ENCODE data around the gene TCERG1L. TPM values are rescaled to one million over a fixed set of nuclear protein-coding genes. Genes with fewer than 3 reads are reported as not detected.
"Not testable (repeated sequence)": the region's sequence is repeated elsewhere in the genome, so short reads cannot be mapped to it uniquely, and the experiment has no call there.

TCERG1L gene
- polyA plus RNA-seq, 4 donors = 0.31 to 1.8 (median 1.5) TPM

DNA sequence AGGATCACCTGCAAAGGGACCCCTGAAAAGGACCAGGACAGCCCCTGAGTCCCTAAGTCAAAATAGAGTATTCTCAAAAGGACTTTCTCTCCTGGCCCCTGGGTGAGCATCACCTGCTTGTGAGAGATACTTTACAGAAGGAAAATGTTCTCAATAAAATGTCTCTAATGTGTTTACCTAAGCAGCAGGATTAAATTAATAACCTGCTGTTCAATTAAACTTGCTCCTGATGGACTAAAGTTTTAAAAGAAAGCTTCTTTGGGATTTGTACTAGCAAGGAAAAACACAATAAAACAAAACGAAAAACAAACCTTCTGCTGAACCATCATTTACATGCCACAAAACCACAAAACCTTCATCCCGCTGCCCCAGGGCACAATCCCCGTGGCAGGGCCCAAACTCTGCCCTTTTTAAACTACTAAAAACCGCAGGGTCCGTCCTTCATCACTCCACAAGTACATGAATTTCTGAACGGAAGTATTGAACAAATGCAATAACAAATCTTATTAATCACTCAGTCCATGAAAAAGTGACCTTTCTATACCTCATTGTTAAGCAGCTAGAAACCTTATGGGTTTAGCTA, 197.7 kb downstream of the TCERG1L start:
- no peak for DNase-seq (ENCODE audit: low read depth in 4 of 4, low spot score in 3 of 4)

DNA sequence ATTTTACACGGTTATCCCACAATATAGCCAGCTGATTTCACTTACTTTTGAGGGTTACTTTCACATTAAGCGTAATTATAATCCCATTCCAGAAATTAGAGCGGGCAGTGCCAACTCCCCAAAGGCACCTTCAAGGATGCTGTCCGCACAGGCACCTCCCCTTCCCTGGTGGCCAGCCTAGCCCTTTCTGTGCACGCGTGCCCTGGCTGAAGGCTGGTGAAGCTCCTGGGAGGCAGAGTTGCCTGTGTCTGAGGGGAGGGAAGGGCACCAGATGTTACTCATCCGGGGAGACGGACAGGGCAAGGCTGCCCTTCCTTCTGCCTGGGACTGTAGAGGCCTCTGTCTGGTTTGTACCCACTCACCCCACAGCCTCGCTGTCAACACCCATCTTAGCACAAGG, 198.4 kb downstream of the TCERG1L start:
- DNase-seq (ENCODE audit: low read depth in 4 of 4, low spot score in 3 of 4) = no peak

DNA sequence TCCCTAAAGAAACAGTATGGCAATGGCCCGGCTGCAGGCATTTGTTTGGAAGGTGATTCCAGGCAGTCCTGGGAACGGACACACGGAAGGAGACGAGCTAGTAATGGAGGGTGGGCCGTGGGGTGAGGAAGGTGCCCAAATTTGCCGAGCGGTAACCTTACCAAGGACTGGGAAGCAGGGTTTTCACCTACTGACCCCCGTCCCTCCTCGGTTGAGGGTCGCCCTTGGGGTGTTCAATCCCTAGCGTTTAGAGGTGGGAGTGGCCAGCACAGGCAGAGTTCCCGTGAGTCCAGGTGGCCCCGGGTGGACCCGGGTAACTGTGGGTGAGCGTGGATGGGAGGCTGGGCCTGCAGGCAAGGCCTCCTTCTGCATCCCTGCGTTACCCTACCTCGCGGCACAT, 198.8 kb downstream of the TCERG1L start:
- no peak for DNase-seq (ENCODE audit: low read depth in 4 of 4, low spot score in 3 of 4)

DNA sequence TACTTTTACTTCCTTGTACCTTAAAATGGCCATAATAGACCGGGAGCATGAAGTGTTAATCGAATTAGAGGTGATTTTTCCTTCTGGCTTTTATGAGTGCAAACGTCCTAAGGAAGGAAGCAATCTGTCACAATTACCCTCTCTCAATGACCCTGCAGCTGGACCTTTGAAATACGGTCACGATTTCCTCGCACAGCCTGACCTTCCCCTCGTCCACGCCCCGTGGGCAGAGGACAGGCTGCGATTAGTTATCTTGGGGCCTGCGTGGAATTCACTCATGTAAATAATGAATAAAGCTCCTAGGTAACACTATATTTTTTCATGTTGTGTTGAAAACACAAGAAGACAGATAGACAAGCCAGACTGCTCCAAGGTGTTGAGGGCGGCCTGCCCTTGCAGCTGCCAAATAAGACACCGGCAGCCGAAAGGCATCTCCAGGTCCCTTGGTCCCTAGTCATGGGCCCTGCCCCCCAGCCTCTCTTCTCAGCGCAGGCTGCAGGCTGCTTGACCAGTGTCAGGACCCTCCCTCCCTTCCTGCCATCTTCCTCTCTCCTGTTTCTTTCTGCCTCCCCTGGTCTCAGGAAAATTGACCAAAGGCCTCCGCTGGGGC, 199.9 kb downstream of the TCERG1L start:
- DNase-seq (ENCODE audit: low read depth in 4 of 4, low spot score in 3 of 4) = no peak

DNA sequence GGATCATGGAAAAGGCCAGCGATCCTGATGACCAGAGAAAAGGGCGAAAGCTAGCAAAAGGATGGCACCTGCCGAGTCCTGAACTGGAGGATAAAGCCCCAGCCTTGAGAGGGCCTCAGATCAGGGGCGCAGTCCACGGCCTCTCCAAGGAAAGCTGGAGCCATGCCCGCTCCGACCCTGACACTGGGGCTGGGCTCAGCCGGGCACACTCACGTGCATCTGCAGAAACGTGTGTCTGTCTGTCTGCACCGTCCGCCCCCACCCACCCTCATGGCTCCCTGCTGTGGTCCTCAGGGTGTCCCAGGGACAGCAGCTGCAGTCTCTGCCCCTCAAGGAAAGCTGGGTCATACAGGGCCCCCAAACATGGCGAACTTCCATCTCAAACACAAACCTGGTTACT, 200.5 kb downstream of the TCERG1L start:
- no peak for DNase-seq (ENCODE audit: low read depth in 4 of 4, low spot score in 3 of 4)

DNA sequence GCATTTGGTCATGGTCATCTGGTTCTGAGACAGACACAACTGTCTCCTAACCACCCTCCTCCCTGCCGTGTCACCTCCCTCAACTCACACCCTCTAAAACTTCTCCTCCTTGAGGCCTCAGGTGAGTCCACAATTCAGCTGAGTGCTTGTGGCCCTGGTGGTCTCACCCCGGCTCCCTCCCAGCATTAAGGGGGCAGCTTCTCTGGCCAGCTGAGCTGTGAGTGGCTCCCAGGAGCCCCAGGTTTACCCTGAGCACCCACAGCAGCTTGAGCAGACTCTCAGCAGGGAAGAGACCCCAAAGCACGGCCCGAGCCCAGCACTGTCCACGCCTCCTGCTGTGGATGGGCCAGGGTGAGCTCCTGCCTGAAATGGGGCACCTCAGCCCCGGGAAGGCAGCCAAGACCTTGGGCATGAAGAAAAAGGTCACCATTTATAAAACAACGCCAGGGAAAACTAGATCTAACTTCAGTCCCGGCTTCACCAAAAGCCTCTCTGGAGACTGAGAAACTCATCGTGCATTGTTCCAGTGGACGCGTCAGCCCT, 201.2 kb downstream of the TCERG1L start:
- no peak for DNase-seq (ENCODE audit: low read depth in 4 of 4, low spot score in 3 of 4)

DNA sequence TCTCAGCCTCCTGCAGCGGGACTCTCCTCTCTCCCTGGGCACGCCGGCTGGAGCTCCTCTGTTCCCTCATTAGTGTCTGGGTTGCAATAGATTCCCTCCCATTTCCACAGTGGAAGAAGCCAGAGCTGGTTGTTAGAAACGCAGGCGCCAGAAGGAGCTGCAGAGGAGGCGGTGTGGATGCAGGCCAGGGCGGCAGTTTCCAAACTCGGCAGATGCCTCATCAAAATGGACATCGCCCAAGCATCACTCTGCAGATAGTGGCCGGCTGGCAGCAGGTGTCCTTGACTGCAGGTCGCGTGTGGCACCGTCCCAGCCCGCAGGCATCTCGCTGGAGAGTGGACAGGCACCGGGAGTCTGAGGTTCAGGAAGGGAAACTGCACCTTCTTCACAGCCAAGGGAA, 201.8 kb downstream of the TCERG1L start:
- no peak for DNase-seq (ENCODE audit: low read depth in 4 of 4, low spot score in 3 of 4)

DNA sequence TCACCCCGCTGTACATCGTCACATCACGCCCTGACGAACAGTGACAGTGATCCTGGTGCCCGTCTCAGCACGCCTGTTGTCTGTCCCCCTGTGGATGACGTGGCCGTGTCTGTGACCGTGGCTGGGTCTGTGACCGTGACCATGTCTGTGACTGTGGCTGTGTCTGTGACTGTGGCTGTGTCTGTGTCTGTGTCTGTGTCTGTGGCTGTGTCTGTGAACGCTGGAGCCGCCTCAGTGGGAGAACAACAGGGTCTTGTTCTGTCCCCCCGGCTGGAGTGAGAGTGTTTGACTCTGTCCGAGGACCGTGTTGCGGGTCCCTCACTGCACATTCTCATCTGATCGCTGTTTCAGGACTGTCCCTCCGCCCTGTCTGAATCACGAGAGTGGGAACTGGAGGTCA, 202.2 kb downstream of the TCERG1L start:
- DNase-seq (ENCODE audit: low read depth in 4 of 4, low spot score in 3 of 4) = no peak

DNA sequence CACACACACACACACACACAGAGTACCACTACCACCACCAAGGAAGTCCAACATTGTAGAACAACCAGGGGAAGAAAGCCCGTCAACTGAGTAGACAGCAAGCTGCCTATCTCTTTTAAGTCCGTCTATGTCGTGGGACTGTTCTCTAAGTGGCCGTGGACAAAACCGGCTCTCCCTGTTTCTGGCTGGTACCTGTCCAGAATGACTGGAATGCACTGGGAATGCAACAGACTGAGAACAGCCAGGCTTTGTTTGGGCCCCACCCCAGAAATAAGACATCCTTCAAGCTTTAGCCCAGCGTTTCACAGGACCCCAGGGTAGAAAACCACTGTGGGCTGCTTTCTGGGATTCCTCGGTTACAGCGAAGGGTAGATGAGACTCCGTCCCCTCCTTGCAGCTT, 203.6 kb downstream of the TCERG1L start:
- DNase-seq (ENCODE audit: low read depth in 4 of 4, low spot score in 3 of 4) = no peak

DNA sequence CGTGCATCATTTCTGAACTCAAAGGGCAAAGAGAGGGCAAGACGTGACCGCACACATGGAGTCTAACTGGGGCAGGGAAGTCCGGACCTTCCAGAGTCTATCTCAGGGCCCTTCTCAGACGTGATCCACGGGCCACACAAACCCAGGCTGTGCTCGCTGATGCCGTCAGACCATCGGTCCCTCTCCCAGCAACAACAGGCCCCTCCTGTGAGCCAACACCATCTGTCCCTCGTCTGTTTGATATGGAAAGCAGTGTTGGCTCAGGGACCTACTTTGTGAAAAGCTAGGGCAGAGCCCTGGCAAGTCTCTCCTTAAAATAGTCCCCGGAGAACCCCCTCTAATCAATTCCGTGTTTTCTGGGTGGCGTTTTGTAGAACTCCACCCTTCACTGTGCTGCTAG, 208.8 kb downstream of the TCERG1L start:
- no peak for DNase-seq (ENCODE audit: low read depth in 4 of 4, low spot score in 3 of 4)

DNA sequence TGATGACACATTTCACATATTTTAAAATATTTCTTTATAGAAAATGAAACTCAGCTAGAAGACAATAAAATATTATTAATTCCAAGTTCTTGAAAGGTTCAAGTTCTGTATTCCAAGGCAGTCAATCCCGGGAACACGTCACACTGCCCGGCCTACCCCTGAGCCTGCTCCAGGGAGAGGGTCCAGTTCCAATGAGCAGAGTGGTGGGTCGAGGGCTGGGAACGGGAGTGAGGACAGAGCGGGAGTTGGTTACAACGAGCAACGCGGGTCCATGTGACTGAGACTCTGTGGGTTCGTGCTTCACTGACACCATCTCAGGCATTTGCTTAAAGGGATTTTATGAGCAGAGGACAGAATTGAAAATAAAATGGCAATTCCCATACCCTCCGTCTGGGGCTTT, 209.4 kb downstream of the TCERG1L start:
- no peak for DNase-seq (ENCODE audit: low read depth in 4 of 4, low spot score in 3 of 4)

DNA sequence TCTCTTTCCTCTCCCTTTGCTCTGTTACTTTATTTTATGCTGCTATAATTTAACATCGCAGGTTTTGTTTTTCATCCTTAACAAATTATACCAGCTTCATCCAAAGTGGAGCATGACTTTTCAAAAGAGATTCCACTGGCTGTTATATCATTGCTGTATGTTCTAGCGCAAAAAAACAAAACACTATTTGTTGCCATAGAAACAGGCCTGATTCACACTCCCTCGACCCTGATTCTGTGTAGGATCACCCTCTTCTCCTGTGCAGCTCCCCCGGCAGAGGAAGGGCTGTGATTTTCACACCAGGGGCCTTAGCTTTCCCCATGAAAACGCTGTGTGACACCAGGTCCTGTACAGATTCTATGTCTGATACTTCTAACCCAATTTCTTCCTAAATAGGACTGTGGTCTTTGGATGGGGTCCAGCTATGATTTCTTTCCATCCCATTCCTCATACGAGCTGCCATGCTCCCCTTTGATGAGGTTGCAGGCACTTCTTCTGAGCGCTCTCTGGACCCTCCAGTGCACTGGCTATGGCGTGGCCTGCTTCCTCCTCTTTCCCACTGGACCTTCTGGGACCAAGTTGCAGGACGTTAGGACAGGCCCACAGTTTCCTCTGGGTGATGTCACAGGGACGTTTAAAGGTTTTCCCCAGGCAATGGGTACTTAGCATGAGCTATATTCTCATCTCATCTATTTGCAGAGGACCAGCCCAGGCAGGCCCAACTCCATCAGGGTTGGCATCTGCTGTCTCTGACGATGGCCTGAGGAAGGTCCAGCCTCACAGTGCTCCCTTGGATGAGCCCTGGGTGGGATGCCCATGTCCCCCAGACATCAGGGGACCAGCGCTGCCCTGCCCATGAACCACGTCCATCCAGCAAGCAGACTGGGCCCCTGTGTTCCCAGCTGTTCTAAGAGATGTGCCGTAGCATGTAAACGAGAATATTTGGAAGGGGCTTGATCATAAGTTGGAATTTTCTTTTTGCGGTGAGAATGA, 210.8 kb downstream of the TCERG1L start:
- DNase-seq (ENCODE audit: low read depth in 4 of 4, low spot score in 3 of 4) = not testable (repeated sequence)

DNA sequence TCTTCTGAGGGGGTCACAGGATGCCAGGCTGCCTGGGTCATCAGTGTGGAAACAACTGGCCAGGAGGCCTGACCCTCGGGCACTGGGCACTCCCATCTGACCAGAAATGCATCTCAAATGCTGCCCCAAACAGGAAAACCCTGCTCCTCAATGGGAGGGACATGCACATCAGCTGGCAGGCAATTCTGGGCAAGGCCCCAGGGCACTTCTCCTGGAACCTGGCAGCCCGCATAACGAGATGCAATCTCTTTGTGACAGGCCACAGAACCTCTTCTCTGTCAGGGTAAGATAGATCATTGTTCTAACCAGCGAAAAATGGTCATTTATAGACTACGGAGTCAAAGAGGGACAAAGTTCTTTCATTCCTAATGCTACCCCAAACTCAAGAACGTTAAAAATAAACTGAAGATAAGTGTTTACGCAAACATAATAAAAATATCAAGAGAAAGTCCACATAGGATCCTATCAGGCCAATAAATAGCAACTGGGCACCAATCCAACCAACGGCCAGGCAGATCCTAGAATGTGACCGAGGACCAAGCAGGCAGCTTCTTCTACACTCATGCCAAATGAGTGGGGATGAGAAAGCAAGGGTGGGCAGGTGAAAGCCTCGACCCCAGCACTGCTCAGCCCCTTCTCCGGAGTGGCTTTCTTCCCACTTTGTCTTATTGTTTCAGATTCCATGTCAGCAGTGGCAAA, 212.3 kb downstream of the TCERG1L start:
- no peak for DNase-seq (ENCODE audit: low read depth in 4 of 4, low spot score in 3 of 4)

DNA sequence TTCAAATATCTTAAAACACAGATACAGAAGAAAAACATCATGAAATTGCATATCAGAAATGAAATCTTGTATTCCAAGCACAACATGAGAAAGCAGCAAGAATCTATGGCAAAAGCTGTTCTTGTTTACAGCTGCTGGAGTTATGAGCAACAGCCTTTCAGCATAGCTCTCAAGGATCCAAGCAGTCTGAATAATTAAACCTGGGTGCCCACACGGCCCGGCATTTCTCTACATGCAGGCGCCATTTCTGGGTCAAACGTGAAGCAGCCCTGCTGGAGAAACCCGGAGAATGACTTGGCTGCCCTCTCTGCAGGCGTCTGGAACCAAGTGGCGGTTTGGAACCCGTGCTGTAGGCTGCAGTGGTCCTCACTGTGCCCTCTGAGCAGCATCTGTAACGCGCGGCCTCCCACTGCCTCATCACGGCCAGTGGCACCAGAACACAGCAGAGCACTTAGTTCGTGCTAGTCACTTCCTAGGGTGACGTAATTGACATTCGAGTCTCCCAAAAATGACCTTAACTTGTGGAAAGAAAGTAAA, 213.0 kb downstream of the TCERG1L start:
- no peak for DNase-seq (ENCODE audit: low read depth in 4 of 4, low spot score in 3 of 4)

DNA sequence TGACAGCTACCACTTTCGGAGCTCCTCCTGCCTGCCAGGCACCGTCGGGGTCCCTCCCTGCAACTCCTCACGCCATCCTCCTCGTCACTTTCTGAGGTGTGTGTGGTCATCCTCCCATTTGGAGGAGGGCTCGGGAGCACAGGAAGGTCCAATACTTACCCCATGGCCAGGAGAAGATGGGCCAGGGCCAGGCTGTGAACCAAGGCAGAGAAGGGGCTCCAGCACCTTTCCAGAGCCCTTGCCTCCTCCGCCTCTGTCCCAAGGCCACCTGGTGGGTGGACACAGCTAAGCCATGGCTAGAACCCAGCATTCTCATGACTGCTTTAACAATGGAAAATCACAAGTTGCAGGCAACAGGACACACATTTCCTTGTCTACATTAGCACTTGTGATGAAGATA, 215.5 kb downstream of the TCERG1L start:
- no peak for DNase-seq (ENCODE audit: low read depth in 4 of 4, low spot score in 3 of 4)

DNA sequence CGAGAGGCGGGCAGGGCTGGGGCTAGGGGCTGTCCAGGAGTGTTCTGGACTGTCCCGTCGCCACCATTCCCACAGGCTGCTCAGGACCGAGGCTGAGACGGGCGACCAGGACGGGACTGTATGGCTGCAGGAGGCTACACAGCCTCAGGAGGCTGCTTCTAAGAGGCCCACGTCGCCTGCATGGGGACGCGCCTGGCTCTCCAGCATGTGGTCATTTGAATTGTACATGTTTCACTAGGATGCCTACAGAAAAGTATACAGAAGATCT, 216.3 kb downstream of the TCERG1L start:
- DNase-seq (ENCODE audit: low read depth in 4 of 4, low spot score in 3 of 4) = no peak

DNA sequence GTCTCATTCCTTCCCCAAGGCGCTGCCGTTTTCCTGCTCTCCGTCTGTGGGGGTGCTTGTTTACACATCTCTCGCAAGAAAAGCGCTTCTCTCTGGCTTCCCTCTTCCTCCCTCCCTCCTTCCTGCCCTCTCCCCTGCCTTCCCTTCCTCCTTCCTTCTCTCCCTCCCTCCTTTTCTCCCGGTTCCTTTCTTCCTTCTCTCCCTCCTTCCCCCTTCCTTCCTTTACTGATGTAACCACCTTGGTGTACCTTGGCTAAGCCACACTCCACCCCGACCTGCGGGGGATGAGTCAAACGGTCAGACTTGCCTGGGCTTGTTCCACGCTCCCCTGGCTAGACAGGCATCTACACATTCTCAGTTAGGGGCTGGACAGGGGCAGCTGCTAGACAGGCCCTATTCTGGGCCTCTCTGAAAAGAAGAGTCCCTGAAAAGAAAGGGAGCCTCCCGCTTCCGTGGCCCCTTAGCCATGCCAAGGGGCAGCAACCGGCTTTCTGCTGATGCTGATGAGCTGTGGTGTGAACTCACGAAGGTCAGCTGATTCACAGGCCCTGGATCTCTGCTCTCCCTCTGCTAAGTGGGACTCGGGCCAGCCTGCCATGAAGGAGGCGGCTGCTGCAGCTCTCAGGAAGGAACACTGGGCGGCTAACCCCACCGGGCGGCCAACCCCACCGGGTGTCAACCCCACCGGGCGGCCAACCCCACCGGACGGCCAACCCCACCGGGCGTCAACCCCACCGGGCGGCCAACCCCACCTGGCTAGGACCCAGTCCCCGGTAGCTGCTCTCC, 216.8 kb downstream of the TCERG1L start:
- peak in 1 of 4 donors; percentile 18 for DNase-seq (ENCODE audit: low read depth in 4 of 4, low spot score in 3 of 4)

DNA sequence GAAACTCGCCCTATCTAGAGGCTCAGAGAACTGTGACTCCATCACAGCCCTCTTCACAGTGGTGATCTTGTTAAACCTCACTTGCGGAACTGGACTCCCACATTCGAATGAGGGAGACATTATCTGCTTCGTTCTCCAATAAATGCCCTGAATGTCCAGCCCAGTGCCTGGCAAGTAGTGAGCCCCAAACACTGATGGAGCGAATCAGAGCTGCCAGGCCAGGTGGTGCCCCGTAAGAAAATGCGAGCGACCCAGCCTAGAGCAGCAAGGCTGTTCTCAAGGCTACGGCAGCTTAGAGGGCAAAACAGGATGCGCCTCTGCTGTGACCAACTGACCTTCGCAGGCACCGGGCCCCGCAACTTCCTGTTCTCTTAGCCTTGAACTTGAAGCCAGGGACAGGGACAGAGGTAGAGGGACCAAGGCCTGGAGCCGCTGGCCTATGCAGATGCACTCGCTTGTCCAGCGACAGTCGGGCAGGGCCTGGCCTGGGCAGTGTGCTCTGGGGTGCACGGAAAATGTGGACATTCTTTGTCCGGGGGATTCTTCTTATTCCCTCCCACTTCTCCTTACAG, 217.6 kb downstream of the TCERG1L start:
- no peak for DNase-seq (ENCODE audit: low read depth in 4 of 4, low spot score in 3 of 4)

DNA sequence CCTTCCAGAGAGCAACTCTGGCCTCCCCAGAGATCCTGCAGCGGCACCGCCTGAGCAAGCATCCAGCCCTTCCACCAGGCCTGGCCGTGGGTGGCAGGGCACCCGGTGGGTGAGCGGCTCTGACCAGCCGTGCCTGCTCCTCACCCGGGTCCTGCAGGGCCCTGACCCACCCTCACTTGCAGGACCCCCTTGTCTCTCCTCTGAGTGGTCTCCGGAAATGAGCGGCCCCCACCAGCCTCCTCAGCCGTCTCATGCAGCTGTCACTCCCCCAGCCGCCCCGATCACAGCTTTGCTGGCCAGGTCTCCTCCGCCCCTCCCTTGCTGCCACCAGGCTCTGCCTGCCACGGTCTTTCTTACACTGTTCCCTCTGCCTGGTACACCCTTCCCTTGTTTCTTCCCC, 218.2 kb downstream of the TCERG1L start:
- no peak for DNase-seq (ENCODE audit: low read depth in 4 of 4, low spot score in 3 of 4)

DNA sequence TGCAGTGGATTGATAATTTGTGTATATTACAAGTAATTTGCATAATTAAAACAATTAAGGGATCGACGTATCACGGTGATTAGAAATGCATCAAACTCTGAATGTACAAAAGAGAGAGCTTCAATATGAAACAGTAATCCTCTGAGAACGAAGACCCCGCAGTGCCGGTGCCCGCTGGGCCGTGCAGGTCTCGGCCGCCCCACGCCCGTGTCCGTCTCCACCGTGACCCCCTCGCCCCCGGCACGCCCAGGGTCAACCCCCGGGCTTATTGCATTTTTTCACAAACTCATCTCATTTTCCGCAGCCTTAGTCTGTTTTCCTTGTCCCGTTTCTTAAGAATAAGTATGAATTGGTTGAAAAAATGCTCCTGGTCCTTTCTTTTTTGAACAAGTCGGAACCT, 218.6 kb downstream of the TCERG1L start:
- no peak for DNase-seq (ENCODE audit: low read depth in 4 of 4, low spot score in 3 of 4)
